H9 (cell line): Measurements from ENCODE around the gene SMIM12. TPM values are rescaled to one million over a fixed set of nuclear protein-coding genes. Genes with fewer than 3 reads are reported as not detected.

ENCODE experiments used
- DNase-seq: peaks from one replicate; pipeline ENCODE4 v3.0.0-alpha.2; 2017
- H2AFZ ChIP-seq: one replicate; pipeline ENCODE4 v1.6.1; 2013; ENCODE audit warnings: mild to moderate bottlenecking, low read length, control low read depth, moderate library complexity
- H2AK5ac ChIP-seq: 2 replicates; pipeline ENCODE4 v1.6.1; 2013; ENCODE audit warnings: low read length, control low read depth, mixed read lengths; ENCODE audit not compliant: insufficient read length
- H2BK120ac ChIP-seq: one replicate; pipeline ENCODE4 v1.6.1; 2013; ENCODE audit warnings: low read depth, mild to moderate bottlenecking, low read length, control low read depth, inconsistent platforms; ENCODE audit not compliant: poor library complexity, severe bottlenecking
- H2BK12ac ChIP-seq: 2 replicates; pipeline ENCODE4 v1.6.1; 2013; ENCODE audit warnings: low read length, control low read depth, mixed read lengths, low read depth; ENCODE audit not compliant: insufficient read length
- H2BK15ac ChIP-seq: 2 replicates; pipeline ENCODE4 v1.6.1; 2013; ENCODE audit warnings: low read depth, low read length, control low read depth
- H2BK20ac ChIP-seq: one replicate; pipeline ENCODE4 v1.6.1; 2013; ENCODE audit warnings: low read depth, mild to moderate bottlenecking, low read length, control low read depth, inconsistent platforms; ENCODE audit not compliant: poor library complexity, severe bottlenecking
- H2BK5ac ChIP-seq: 2 replicates; pipeline ENCODE4 v1.6.1; 2013; ENCODE audit warnings: low read length, control low read depth, mixed read lengths; ENCODE audit not compliant: insufficient read length
- H3K14ac ChIP-seq: 2 replicates; pipeline ENCODE4 v1.6.1; 2013; ENCODE audit warnings: low read length, control low read depth; ENCODE audit not compliant: insufficient read depth
- H3K18ac ChIP-seq: 2 replicates; pipeline ENCODE4 v1.6.1; 2013; ENCODE audit warnings: low read depth, mild to moderate bottlenecking, mixed read lengths, low read length, control low read depth; ENCODE audit not compliant: insufficient read length
- H3K23ac ChIP-seq: 2 replicates; pipeline ENCODE4 v1.6.1; 2013; ENCODE audit warnings: low read length, control low read depth, mixed read lengths, low read depth; ENCODE audit not compliant: insufficient read length
- H3K23me2 ChIP-seq: 2 replicates; pipeline ENCODE4 v1.6.1; 2013; ENCODE audit warnings: low read depth, mild to moderate bottlenecking, mixed read lengths, low read length, control low read depth; ENCODE audit not compliant: insufficient read length, poor library complexity, severe bottlenecking
- H3K27ac ChIP-seq: 2 replicates; pipeline ENCODE4 v1.5.1; 2013; ENCODE audit warnings: low read length, control low read depth, mixed read lengths, low read depth; ENCODE audit not compliant: insufficient read length
- H3K27me3 ChIP-seq: 2 replicates; pipeline ENCODE4 v1.6.1; 2013; ENCODE audit warnings: low read length, control low read depth, inconsistent platforms; ENCODE audit not compliant: insufficient read depth
- H3K4ac ChIP-seq: 2 replicates; pipeline ENCODE4 v1.6.1; 2013; ENCODE audit warnings: low read depth, mild to moderate bottlenecking, control low read depth, inconsistent platforms, low read length, moderate library complexity
- H3K4me1 ChIP-seq: 2 replicates; pipeline ENCODE4 v1.6.1; 2013; ENCODE audit warnings: low read length, control low read depth, inconsistent platforms; ENCODE audit not compliant: insufficient read depth
- H3K4me2 ChIP-seq: 2 replicates; pipeline ENCODE4 v1.6.1; 2013; ENCODE audit warnings: low read length, control low read depth, mixed read lengths; ENCODE audit not compliant: insufficient read length, insufficient read depth
- H3K56ac ChIP-seq: 2 replicates; pipeline ENCODE4 v1.6.1; 2013; ENCODE audit warnings: low read depth, mild to moderate bottlenecking, mixed read lengths, low read length, control low read depth; ENCODE audit not compliant: insufficient read length
- H3K79me1 ChIP-seq: 2 replicates; pipeline ENCODE4 v1.6.1; 2013; ENCODE audit warnings: low read depth, mild to moderate bottlenecking, moderate library complexity, low read length, control low read depth, inconsistent platforms; ENCODE audit not compliant: insufficient read depth, poor library complexity, severe bottlenecking
- H3K79me2 ChIP-seq: 2 replicates; pipeline ENCODE4 v1.6.1; 2013; ENCODE audit warnings: low read length, control low read depth, inconsistent platforms; ENCODE audit not compliant: insufficient read depth
- H3K9ac ChIP-seq: 2 replicates; pipeline ENCODE4 v1.6.1; 2013; ENCODE audit warnings: low read length, control low read depth, mixed read lengths; ENCODE audit not compliant: insufficient read length; ENCODE audit errors: extremely low read depth
- H3K9me3 ChIP-seq: one replicate; pipeline ENCODE4 v1.6.1; 2013; ENCODE audit warnings: low read depth, low read length, inconsistent platforms; ENCODE audit not compliant: control insufficient read depth
- H3T11ph ChIP-seq: one replicate; pipeline ENCODE4 v1.6.1; 2013; ENCODE audit warnings: mild to moderate bottlenecking, low read length, control low read depth, inconsistent platforms
- H4K20me1 ChIP-seq: one replicate; pipeline ENCODE4 v1.6.1; 2013; ENCODE audit not compliant: control insufficient read depth, insufficient read length, insufficient read depth
- H4K5ac ChIP-seq: 2 replicates; pipeline ENCODE4 v1.6.1; 2013; ENCODE audit warnings: low read depth, mild to moderate bottlenecking, mixed read lengths, low read length, control low read depth; ENCODE audit not compliant: insufficient read length
- H4K8ac ChIP-seq: replicated peaks from 2 replicates; pipeline ENCODE4 v1.6.1; 2013; ENCODE audit warnings: low read length, control low read depth, mixed read lengths, low read depth; ENCODE audit not compliant: insufficient read length
- H4K91ac ChIP-seq: 2 replicates; pipeline ENCODE4 v1.6.1; 2013; ENCODE audit warnings: low read depth, mild to moderate bottlenecking, moderate library complexity, mixed read lengths, low read length, control low read depth; ENCODE audit not compliant: insufficient read length
- H3K27ac Mint-ChIP-seq, 3 experiments: 2 replicates in 2 of 3; 3 replicates in 1 of 3; pipeline ENCODE4 v1.8.0; 2020 to 2021; ENCODE audit warnings: mixed read lengths in 3 of 3, mild to moderate bottlenecking in 1 of 3, moderate library complexity in 1 of 3
- H3K27me3 Mint-ChIP-seq: 2 replicates; pipeline ENCODE4 v1.8.0; 2021; ENCODE audit warnings: low read depth, mild to moderate bottlenecking, moderate library complexity, mixed read lengths
- H3K36me3 Mint-ChIP-seq, 3 experiments: 2 replicates in 2 of 3; 3 replicates in 1 of 3; pipeline ENCODE4 v1.8.0; 2020 to 2021; ENCODE audit warnings: low read depth in 3 of 3, mixed read lengths in 3 of 3; ENCODE audit not compliant: insufficient read depth in 1 of 3
- H3K4me1 Mint-ChIP-seq, 2 experiments: 2 replicates each; pipeline ENCODE4 v1.8.0; 2020; ENCODE audit warnings: mixed read lengths in 2 of 2
- H3K4me3 Mint-ChIP-seq, 2 experiments: 2 replicates in 1 of 2; 3 replicates in 1 of 2; pipeline ENCODE4 v1.8.0; 2020 to 2021; ENCODE audit warnings: mild to moderate bottlenecking in 2 of 2, mixed read lengths in 2 of 2, moderate library complexity in 1 of 2
- H3K9me3 Mint-ChIP-seq, 2 experiments: 2 replicates in 1 of 2; 3 replicates in 1 of 2; pipeline ENCODE4 v1.8.0; 2020; ENCODE audit warnings: mild to moderate bottlenecking in 2 of 2, mixed read lengths in 2 of 2, moderate library complexity in 1 of 2
- WGBS: extraction: QIAGEN DNeasy Blood & Tissue Kit; methylation state at CpG from one replicate; pipeline ENCODE4 v1.1.7; 2013; ENCODE audit warnings: missing lambda C conversion rate, low lambda C conversion rate, mixed read lengths; ENCODE audit not compliant: insufficient read length; ENCODE audit errors: extremely low coverage; 5-methylcytosine and 5-hydroxymethylcytosine counted together
- total RNA-seq: library from RNA; stranded (reverse); gene quantifications from 2 replicates; pipeline ENCODE4 v1.2.1, GENCODE V29; 2021
- TF ChIP-seq, protein P1 (sequence below): fragments of 200-600 bp; sonication (generic); conservative IDR thresholded peaks from 3 replicates; pipeline ENCODE4 v1.8.0; 2021; ENCODE audit warnings: antibody characterized with exemption, mild to moderate bottlenecking

SMIM12 gene
- total RNA-seq, 1 experiment from 2014 or later = 40.9 TPM

DNA sequence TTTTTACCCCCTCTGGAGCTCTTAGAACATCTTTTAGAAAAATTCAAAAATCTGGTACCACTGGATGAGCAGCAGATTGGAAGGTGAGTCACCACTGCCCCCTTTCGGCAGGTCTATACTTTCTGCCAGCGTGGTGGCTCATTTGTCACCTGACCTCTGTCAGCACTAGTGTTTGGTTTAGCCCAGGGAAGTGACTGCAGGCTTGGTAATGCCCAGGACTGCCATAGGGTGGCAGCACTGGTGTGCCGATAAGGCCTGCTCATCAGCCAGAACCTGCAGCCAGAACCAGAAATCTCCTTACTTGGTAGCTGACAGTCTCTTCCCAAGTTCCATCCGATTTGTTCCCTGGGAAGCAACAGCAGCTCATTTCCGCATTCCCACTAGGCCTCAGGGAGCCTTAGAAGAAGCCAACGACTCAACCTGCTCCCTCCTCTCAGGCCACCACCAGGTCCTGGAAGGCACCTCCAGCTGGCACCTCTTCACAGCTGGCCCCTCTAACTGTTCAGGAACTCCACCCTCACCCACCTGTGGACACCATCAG lies 6.8 kb downstream of the SMIM12 start:
- H4K5ac ChIP-seq = no peak overlapping the region
- no peak overlapping the region for H3K56ac ChIP-seq
- H3K23ac ChIP-seq = no peak overlapping the region
- H2BK15ac ChIP-seq = no peak overlapping the region
- no peaks in the 10 kb centered on the region for H4K20me1 ChIP-seq
- no peak overlapping the region for H2BK120ac ChIP-seq
- Mint-ChIP-seq H3K27me3 (no peaks in the 10 kb centered on the region), H3K36me3 (peaks cover 15 to 35% (median 26%) of the 10 kb centered on the region in 3 experiments; a peak in 6 of 7 replicates), H3K9me3 (0 out of 5 replicates have a peak, but pooled peaks cover 0 to 3% of the 10 kb centered on the region in 2 experiments), H3K4me1 (peaks cover 27 to 32% of the 10 kb centered on the region in 2 experiments), H3K27ac (peak overlapping the region; percentile 88 to 98 (median 93)), H3K4me3 (no peak overlapping the region)
- H3K18ac ChIP-seq = no peak overlapping the region
- peaks cover 5% of the 10 kb centered on the region; the same call in 1 of the 2 replicates for H3K4me1 ChIP-seq
- no peaks in the 10 kb centered on the region for H3K27me3 ChIP-seq
- H2BK5ac ChIP-seq = no peak overlapping the region
- H2BK20ac ChIP-seq = no peak overlapping the region
- no peaks in the 10 kb centered on the region for H3K9me3 ChIP-seq
- no peak overlapping the region for H2AK5ac ChIP-seq
- H3K4ac ChIP-seq = no peak overlapping the region
- no peak overlapping the region for H2AFZ ChIP-seq
- peak; percentile 98 for DNase-seq
- TF ChIP-seq, protein P1, sequence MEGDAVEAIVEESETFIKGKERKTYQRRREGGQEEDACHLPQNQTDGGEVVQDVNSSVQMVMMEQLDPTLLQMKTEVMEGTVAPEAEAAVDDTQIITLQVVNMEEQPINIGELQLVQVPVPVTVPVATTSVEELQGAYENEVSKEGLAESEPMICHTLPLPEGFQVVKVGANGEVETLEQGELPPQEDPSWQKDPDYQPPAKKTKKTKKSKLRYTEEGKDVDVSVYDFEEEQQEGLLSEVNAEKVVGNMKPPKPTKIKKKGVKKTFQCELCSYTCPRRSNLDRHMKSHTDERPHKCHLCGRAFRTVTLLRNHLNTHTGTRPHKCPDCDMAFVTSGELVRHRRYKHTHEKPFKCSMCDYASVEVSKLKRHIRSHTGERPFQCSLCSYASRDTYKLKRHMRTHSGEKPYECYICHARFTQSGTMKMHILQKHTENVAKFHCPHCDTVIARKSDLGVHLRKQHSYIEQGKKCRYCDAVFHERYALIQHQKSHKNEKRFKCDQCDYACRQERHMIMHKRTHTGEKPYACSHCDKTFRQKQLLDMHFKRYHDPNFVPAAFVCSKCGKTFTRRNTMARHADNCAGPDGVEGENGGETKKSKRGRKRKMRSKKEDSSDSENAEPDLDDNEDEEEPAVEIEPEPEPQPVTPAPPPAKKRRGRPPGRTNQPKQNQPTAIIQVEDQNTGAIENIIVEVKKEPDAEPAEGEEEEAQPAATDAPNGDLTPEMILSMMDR = peak; percentile 99
- no peak overlapping the region for H3T11ph ChIP-seq
- no peak overlapping the region for H3K14ac ChIP-seq
- no peak overlapping the region for H3K9ac ChIP-seq
- no peak overlapping the region for H2BK12ac ChIP-seq
- no peaks in the 10 kb centered on the region for H3K79me1 ChIP-seq
- WGBS = no CpG with 5 or more reads among the region's 6 CpGs
- H3K4me2 ChIP-seq = no peak overlapping the region
- H3K27ac ChIP-seq = no peak overlapping the region
- H4K91ac ChIP-seq = no peak overlapping the region
- no peaks in the 10 kb centered on the region for H3K23me2 ChIP-seq
- peaks cover 6% of the 10 kb centered on the region; the same call in 1 of the 2 replicates for H3K79me2 ChIP-seq
- no peak overlapping the region for H4K8ac ChIP-seq
